Peyer's patch (tissue), 4 donors: Measurements from ENCODE around the gene PAQR6.

Experiments used
- CTCF ChIP-seq, 6 experiments: fragments of 450-650 bp in 4 of 6; fragments of 200-600 bp in 2 of 6; sonication (generic) in 1 of 6; IDR thresholded peaks; one replicate each; pipeline ENCODE4 v1.5.1; 2017 to 2019; ENCODE audit warnings: antibody characterized with exemption in 6 of 6, mild to moderate bottlenecking in 3 of 6, moderate library complexity in 1 of 6
- POLR2A ChIP-seq, 2 donors: fragments of 450-650 bp; IDR thresholded peaks; one replicate each; pipeline ENCODE4 v1.5.1; 2017; ENCODE audit warnings: antibody characterized with exemption in 2 of 2, mild to moderate bottlenecking in 2 of 2, moderate library complexity in 2 of 2

- no peak for TF ChIP-seq CTCF (IDR thresholded peaks at IDR 0.05)
- TF ChIP-seq POLR2A (IDR thresholded peaks at IDR 0.05): no peak
Measured at GRCh38 chr1:156217871-156218270, 30.0 kb downstream of the PAQR6 start.
